Measurements from ENCODE around the gene PDE9A. TPM values are rescaled to one million over a fixed set of nuclear protein-coding genes. Genes with fewer than 3 reads are reported as not detected.

The PDE9A gene
- total RNA-seq, 1 donor from 2014 or later: 58.7 TPM

- Mint-ChIP-seq H3K36me3 (ENCODE audit: unreplicated experiment) (peaks cover 12% of the 10 kb centered on the region), H3K9me3 (ENCODE audit: unreplicated experiment) (peaks cover 14% of the 10 kb centered on the region), H3K27ac (ENCODE audit: unreplicated experiment) (no peak overlapping the region), H3K4me3 (ENCODE audit: unreplicated experiment) (no peak overlapping the region), H3K4me1 (ENCODE audit: low read depth, unreplicated experiment) (peaks cover 30% of the 10 kb centered on the region), H3K27me3 (ENCODE audit: unreplicated experiment) (peaks cover 5% of the 10 kb centered on the region)
- TF ChIP-seq, protein P1, sequence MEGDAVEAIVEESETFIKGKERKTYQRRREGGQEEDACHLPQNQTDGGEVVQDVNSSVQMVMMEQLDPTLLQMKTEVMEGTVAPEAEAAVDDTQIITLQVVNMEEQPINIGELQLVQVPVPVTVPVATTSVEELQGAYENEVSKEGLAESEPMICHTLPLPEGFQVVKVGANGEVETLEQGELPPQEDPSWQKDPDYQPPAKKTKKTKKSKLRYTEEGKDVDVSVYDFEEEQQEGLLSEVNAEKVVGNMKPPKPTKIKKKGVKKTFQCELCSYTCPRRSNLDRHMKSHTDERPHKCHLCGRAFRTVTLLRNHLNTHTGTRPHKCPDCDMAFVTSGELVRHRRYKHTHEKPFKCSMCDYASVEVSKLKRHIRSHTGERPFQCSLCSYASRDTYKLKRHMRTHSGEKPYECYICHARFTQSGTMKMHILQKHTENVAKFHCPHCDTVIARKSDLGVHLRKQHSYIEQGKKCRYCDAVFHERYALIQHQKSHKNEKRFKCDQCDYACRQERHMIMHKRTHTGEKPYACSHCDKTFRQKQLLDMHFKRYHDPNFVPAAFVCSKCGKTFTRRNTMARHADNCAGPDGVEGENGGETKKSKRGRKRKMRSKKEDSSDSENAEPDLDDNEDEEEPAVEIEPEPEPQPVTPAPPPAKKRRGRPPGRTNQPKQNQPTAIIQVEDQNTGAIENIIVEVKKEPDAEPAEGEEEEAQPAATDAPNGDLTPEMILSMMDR (IDR thresholded peaks at IDR 0.05; ENCODE audit: partially characterized antibody, unreplicated experiment): no peak
- DNase-seq: no peak
These were observed 71.0 kb downstream of the PDE9A start for GRCh38 chr21:42724226-42724920.

- peaks cover 17% of the 10 kb centered on the region for H3K36me3 Mint-ChIP-seq (ENCODE audit: unreplicated experiment)
- no peak overlapping the region for H3K4me3 Mint-ChIP-seq (ENCODE audit: unreplicated experiment)
These were observed 72.1 kb downstream of the PDE9A start for GRCh38 chr21:42725416-42725930.

GRCh38 chr21:42731264-42732032, 78.0 kb downstream of the PDE9A start:
- peaks cover 6% of the 10 kb centered on the region for H3K9me3 Mint-ChIP-seq (ENCODE audit: unreplicated experiment)
- H3K27ac Mint-ChIP-seq (ENCODE audit: unreplicated experiment): no peak overlapping the region
- DNase-seq: no peak
- peaks cover 1% of the 10 kb centered on the region for H3K27me3 Mint-ChIP-seq (ENCODE audit: unreplicated experiment)
- H3K4me3 Mint-ChIP-seq (ENCODE audit: unreplicated experiment): no peak overlapping the region
- H3K36me3 Mint-ChIP-seq (ENCODE audit: unreplicated experiment): peaks cover 34% of the 10 kb centered on the region
- TF ChIP-seq, protein P1 (IDR thresholded peaks at IDR 0.05; ENCODE audit: partially characterized antibody, unreplicated experiment): no peak
- peaks cover 5% of the 10 kb centered on the region for H3K4me1 Mint-ChIP-seq (ENCODE audit: low read depth, unreplicated experiment)

More at GRCh38 chr21:42725416-42725930, 72.1 kb downstream of the PDE9A start:
- peaks cover 9% of the 10 kb centered on the region for H3K9me3 Mint-ChIP-seq (ENCODE audit: unreplicated experiment)
- no peak for DNase-seq
- TF ChIP-seq, protein P1 (IDR thresholded peaks at IDR 0.05; ENCODE audit: partially characterized antibody, unreplicated experiment): no peak
- peaks cover 4% of the 10 kb centered on the region for H3K27me3 Mint-ChIP-seq (ENCODE audit: unreplicated experiment)
- H3K4me1 Mint-ChIP-seq (ENCODE audit: low read depth, unreplicated experiment): peaks cover 23% of the 10 kb centered on the region
- H3K27ac Mint-ChIP-seq (ENCODE audit: unreplicated experiment): no peak overlapping the region

DNA sequence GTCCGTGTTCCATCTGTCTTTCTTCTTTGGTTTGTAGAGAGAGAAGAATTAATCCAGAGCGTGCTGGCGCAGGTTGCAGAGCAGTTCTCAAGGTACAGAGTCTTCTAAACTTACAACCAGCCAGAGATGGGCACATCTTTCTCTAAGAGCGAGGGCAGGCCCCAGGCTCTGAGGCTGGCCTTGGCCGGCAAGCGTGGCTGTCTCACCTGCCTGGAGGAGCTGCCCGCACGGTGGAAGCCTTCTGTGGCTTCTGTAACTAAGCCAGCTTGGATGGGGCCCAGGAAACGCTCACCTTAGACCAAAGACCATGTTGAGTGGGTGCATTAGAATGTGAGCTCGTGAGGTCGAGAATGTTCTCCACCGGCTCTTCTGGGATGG, 78.6 kb downstream of the PDE9A start:
- peaks cover 3% of the 10 kb centered on the region for H3K27me3 Mint-ChIP-seq (ENCODE audit: unreplicated experiment)
- DNase-seq: no peak
- TF ChIP-seq, protein P1 (IDR thresholded peaks at IDR 0.05; ENCODE audit: partially characterized antibody, unreplicated experiment): no peak
- H3K4me3 Mint-ChIP-seq (ENCODE audit: unreplicated experiment): no peak overlapping the region
- H3K4me1 Mint-ChIP-seq (ENCODE audit: low read depth, unreplicated experiment): peaks cover 5% of the 10 kb centered on the region
- peaks cover 34% of the 10 kb centered on the region for H3K36me3 Mint-ChIP-seq (ENCODE audit: unreplicated experiment)
- peaks cover 6% of the 10 kb centered on the region for H3K9me3 Mint-ChIP-seq (ENCODE audit: unreplicated experiment)
- no peak overlapping the region for H3K27ac Mint-ChIP-seq (ENCODE audit: unreplicated experiment)

All from glutamatergic neuron (in vitro differentiated cells).